ENCODE data around the gene ADAMTSL3.

DNA sequence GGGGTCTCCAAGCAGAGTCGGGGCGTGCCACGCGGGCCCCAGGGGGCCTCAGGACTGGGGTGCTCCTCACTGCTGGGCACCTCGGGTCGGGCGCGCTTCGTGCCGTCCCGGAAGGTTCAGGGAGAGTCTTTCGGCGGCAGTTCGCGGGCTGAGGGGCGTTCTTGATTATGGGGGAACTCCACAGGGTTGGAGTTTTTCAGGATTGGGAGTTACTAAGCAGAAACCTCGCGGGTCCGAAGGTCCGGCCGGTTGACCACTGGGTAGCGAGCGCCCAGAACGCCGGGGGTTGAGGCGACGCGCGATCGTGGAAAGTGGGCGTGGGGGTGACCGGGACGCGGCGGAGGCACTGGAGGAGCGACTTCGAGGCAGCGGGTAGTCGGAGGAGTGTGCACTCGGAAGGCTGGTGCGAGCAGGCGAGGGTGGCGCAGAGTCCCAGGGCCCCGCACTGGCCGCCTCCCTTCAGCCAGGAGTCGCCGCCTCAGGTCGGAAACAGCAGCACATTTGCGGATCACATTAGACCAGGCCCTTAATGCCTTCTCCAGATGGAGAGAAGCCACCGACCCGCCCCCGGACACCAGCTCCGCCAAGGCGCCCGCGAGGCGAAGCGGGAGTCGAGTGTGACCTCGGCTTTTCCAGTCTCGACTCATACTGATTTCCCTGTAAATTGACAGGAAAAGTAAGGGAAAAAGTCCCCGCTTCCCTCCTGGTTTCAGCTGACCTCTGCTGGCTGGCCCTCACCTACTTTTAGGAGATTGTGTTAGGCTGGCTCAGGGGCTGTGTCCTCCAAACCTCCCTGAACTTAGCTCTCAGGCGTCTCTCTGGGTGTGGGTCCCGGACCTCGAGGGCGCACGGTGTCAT lies 685 bp downstream of the ADAMTSL3 start:
- TF ChIP-seq, protein P1, sequence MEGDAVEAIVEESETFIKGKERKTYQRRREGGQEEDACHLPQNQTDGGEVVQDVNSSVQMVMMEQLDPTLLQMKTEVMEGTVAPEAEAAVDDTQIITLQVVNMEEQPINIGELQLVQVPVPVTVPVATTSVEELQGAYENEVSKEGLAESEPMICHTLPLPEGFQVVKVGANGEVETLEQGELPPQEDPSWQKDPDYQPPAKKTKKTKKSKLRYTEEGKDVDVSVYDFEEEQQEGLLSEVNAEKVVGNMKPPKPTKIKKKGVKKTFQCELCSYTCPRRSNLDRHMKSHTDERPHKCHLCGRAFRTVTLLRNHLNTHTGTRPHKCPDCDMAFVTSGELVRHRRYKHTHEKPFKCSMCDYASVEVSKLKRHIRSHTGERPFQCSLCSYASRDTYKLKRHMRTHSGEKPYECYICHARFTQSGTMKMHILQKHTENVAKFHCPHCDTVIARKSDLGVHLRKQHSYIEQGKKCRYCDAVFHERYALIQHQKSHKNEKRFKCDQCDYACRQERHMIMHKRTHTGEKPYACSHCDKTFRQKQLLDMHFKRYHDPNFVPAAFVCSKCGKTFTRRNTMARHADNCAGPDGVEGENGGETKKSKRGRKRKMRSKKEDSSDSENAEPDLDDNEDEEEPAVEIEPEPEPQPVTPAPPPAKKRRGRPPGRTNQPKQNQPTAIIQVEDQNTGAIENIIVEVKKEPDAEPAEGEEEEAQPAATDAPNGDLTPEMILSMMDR (IDR thresholded peaks at IDR 0.05) = peak; percentile 15
- TF ChIP-seq EZH2 (IDR thresholded peaks at IDR 0.05) = peak; percentile 78
- peak; percentile 58 for TF ChIP-seq EZH2phosphoT487 (IDR thresholded peaks at IDR 0.05)
